Karpas-422 (cell line): Measurements from ENCODE around the gene KAZN. TPM values are rescaled to one million over a fixed set of nuclear protein-coding genes. Genes with fewer than 3 reads are reported as not detected.
A peak's percentile ranks its signal among the peaks of the same experiment; 100 is the strongest.

Experiments used
- DNase-seq: peaks from one replicate; pipeline ENCODE4 v3.0.0-alpha.2; 2015
- H2AFZ ChIP-seq: fragments of 200-600 bp; sonication (generic); 2 replicates; pipeline ENCODE4 v1.6.1; 2014; ENCODE audit warnings: antibody characterized with exemption, low read length, mixed read lengths
- H3K27ac ChIP-seq: fragments of 200-600 bp; sonication (generic); 2 replicates; pipeline ENCODE4 v1.5.1; 2014; ENCODE audit warnings: mild to moderate bottlenecking, low read length, moderate library complexity
- H3K27me3 ChIP-seq: fragments of 200-600 bp; sonication (generic); 2 replicates; pipeline ENCODE4 v1.6.1; 2014; ENCODE audit warnings: low read length, mixed read lengths
- H3K36me3 ChIP-seq: fragments of 200-600 bp; sonication (generic); 2 replicates; pipeline ENCODE4 v1.6.1; 2014; ENCODE audit warnings: low read length, mixed read lengths; ENCODE audit not compliant: insufficient read depth
- H3K4me1 ChIP-seq: fragments of 200-600 bp; sonication (generic); 2 replicates; pipeline ENCODE4 v1.6.1; 2014; ENCODE audit warnings: mild to moderate bottlenecking, low read length, mixed read lengths
- H3K4me2 ChIP-seq: fragments of 200-600 bp; sonication (generic); 2 replicates; pipeline ENCODE4 v1.6.1; 2014; ENCODE audit warnings: low read length, low read depth, mild to moderate bottlenecking; ENCODE audit not compliant: poor library complexity, severe bottlenecking
- H3K4me3 ChIP-seq: fragments of 200-600 bp; sonication (generic); 2 replicates; pipeline ENCODE4 v1.5.1; 2014; ENCODE audit warnings: mild to moderate bottlenecking, antibody characterized with exemption, low read length, mixed read lengths
- H3K79me2 ChIP-seq: fragments of 200-600 bp; sonication (generic); 2 replicates; pipeline ENCODE4 v1.6.1; 2014; ENCODE audit warnings: mild to moderate bottlenecking, low read length, mixed read lengths
- H3K9ac ChIP-seq: fragments of 200-600 bp; sonication (generic); 2 replicates; pipeline ENCODE4 v1.6.0; 2014; ENCODE audit warnings: low read length
- H3K9me2 ChIP-seq: fragments of 200-600 bp; sonication (generic), shearing (Covaris generic); replicated peaks from 2 replicates; pipeline ENCODE4 v1.6.0; 2014; ENCODE audit warnings: mild to moderate bottlenecking, low read length, moderate library complexity; ENCODE audit not compliant: insufficient read depth
- H3K9me3 ChIP-seq: fragments of 300-700, 200-600 bp; sonication (generic); 2 replicates; pipeline ENCODE4 v1.6.1; 2014; ENCODE audit warnings: low read length, mixed read lengths
- H4K20me1 ChIP-seq: fragments of 200-600 bp; sonication (generic); 2 replicates; pipeline ENCODE4 v1.6.1; 2014; ENCODE audit warnings: mild to moderate bottlenecking, antibody characterized with exemption, low read length, low read depth; ENCODE audit not compliant: insufficient read depth
- total RNA-seq: library from RNA; depleted of rRNA; stranded (reverse); fragments of >200 nt; shearing (Covaris generic); gene quantifications from 2 replicates; pipeline ENCODE4 v1.2.3, GENCODE V29; 2014; ENCODE audit warnings: low replicate concordance

The KAZN gene
- total RNA-seq, 1 experiment from 2014 or later: not detected

DNA sequence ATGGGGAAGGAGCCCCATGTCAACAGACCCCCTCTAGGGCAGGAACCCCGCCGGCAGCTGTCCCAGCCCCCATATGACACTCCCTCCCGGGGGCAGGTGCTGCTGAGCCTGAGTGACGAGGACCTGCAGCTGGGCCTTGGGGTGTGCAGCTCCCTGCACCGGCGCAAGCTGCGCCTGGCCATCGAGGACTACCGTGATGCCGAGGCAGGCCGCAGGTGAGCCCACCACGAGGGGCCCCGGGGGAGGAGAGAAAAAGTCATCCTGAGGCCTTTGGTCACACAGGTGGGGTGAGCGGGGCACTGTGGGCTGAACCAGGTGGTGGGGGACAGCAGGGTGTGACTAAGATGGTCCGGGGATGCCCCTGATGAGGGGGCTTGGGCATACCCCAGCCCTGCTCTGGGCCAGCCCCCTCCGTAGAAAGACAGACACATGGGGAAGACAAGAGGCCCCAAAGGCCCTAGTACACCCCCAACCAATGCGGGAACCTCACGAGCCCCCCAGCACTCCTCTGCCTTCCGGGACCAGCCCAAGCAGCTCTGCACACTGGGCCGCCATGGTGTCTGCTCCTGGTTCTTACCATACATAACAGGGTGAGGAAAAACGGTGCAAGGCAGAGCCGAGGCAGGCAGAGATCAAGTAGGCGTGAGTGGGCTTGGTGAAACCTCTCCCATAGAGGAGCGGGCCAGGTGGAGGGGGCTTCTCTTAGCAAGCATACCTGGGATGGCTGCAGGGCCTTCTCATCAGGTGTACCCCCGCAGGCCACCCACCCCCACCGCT is 496.4 kb downstream of the KAZN start:
- Histone ChIP-seq H3K79me2 (no peaks in the 10 kb centered on the region), H3K4me2 (peak overlapping the region; percentile 66), H3K9me3 (no peaks in the 10 kb centered on the region), H2AFZ (no peak overlapping the region), H3K9ac (peak overlapping the region; percentile 3; the same call in 1 of the 2 replicates), H3K4me1 (peaks cover 31% of the 10 kb centered on the region), H3K36me3 (no peaks in the 10 kb centered on the region), H3K9me2 (no peaks in the 10 kb centered on the region), H3K27me3 (no peaks in the 10 kb centered on the region), H4K20me1 (no peaks in the 10 kb centered on the region; the same call in 1 of the 2 replicates), H3K4me3 (no peak overlapping the region), H3K27ac (no peak overlapping the region)
- DNase-seq: no peak

DNA sequence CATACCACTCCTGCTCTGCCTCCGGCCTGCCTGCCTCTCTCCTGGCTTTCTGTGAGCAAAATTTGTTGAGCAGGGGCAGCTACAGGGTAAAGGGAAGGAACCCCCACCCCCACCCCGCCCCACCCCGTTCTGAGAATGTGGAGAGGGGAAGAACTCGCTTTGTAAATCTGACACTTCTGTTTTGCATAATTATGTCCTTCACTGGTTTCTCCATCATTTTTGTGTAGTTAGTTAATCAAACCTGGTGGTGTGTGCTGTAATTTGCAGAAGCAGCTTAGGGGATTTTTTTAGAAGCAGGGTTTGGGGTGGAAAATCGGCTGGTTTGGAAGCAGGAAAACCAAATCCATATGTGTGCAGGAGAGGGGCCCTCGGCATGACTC is 497.0 kb downstream of the KAZN start:
- H3K9me3 ChIP-seq: no peaks in the 10 kb centered on the region
- no peaks in the 10 kb centered on the region for H3K9me2 ChIP-seq
- peak overlapping the region; percentile 36; the same call in 1 of the 2 replicates for H3K9ac ChIP-seq
- H3K27ac ChIP-seq: no peak overlapping the region
- no peaks in the 10 kb centered on the region for H3K36me3 ChIP-seq
- no peaks in the 10 kb centered on the region; the same call in 1 of the 2 replicates for H4K20me1 ChIP-seq
- peak overlapping the region; percentile 48; the same call in 1 of the 2 replicates for H3K4me3 ChIP-seq
- H3K4me1 ChIP-seq: peaks cover 26% of the 10 kb centered on the region
- DNase-seq: peak; percentile 70
- no peak overlapping the region for H2AFZ ChIP-seq
- no peaks in the 10 kb centered on the region for H3K79me2 ChIP-seq
- H3K4me2 ChIP-seq: peak overlapping the region; percentile 66
- no peaks in the 10 kb centered on the region for H3K27me3 ChIP-seq

DNA sequence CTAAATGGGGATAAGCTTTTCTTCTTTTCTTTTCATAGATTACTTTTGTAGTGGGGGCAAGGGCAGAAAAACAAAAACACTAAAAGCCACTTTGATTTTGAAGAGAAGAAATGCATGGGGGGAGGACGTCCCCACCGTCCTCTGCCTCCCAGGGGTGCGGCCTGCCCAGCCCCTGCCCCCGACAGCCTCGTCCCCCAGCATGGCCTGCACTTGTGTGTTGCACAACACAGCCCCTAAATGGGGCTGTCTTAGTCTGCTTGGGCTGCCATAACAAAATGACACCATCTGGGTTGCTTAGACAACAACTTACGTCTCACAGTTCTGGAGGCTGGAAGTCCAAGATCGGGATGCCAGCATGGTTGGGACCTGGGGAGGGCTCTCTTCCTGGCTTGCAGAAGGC is 497.8 kb downstream of the KAZN start:
- H3K9ac ChIP-seq: no peak overlapping the region
- H3K79me2 ChIP-seq: no peaks in the 10 kb centered on the region
- H3K27ac ChIP-seq: no peak overlapping the region
- H2AFZ ChIP-seq: no peak overlapping the region
- no peaks in the 10 kb centered on the region; the same call in 1 of the 2 replicates for H4K20me1 ChIP-seq
- H3K27me3 ChIP-seq: no peaks in the 10 kb centered on the region
- H3K4me2 ChIP-seq: peak overlapping the region; percentile 66
- no peaks in the 10 kb centered on the region for H3K9me2 ChIP-seq
- no peak overlapping the region for H3K4me3 ChIP-seq
- no peaks in the 10 kb centered on the region for H3K36me3 ChIP-seq
- peaks cover 20% of the 10 kb centered on the region for H3K4me1 ChIP-seq
- no peaks in the 10 kb centered on the region for H3K9me3 ChIP-seq
- no peak for DNase-seq

DNA sequence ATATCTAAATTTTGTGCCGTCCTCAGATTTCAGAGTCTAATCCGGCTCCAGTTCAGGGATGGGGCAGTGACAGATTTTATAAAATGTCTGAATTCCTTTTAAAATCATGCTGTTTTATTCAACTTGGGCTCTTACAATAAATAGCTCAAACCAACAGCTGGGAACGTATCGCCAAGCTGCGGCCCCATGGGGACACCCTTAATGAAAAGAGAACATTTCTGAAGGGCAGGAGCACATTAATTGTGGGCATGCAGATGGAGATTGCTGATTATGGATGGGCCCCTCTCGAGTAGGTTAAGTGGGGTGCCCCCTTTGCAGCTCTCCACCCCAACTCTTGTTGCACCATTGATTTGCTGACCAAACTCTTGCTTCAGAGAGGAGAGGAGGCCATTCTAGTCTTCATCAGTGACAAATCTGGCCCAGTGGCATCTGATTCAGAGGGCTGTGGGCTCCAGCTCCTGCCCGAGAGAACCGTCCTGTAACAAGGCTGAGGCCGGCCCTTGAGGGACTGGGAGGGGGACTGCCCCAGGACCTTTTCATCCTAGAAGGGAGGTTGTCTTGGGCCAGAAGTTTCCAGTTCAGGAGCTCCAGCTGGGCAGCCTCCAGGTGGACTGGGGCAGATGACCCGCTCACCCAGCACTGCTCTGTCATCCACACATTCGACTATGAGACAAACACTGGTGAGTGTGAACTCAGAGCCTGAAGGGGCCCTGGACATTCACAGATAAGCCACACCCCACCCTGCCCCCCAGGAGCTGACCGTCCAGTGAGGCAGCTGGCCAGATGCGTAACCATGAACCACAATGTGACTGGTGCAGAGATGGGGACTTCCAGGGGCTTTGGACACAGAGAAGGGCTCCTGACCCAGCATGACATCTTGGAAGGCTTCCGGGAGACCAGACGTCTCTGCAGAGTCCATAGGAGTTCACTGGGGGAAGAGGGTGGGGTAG is 500.0 kb downstream of the KAZN start:
- H3K9me3 ChIP-seq: no peaks in the 10 kb centered on the region
- H4K20me1 ChIP-seq: no peaks in the 10 kb centered on the region; the same call in 1 of the 2 replicates
- H3K4me3 ChIP-seq: no peak overlapping the region
- no peak overlapping the region for H3K27ac ChIP-seq
- H3K27me3 ChIP-seq: no peaks in the 10 kb centered on the region
- no peaks in the 10 kb centered on the region for H3K9me2 ChIP-seq
- no peak overlapping the region for H3K4me2 ChIP-seq
- H3K9ac ChIP-seq: no peak overlapping the region
- DNase-seq: no peak
- no peaks in the 10 kb centered on the region for H3K79me2 ChIP-seq
- peaks cover 20% of the 10 kb centered on the region for H3K4me1 ChIP-seq
- H2AFZ ChIP-seq: no peak overlapping the region
- no peaks in the 10 kb centered on the region for H3K36me3 ChIP-seq

DNA sequence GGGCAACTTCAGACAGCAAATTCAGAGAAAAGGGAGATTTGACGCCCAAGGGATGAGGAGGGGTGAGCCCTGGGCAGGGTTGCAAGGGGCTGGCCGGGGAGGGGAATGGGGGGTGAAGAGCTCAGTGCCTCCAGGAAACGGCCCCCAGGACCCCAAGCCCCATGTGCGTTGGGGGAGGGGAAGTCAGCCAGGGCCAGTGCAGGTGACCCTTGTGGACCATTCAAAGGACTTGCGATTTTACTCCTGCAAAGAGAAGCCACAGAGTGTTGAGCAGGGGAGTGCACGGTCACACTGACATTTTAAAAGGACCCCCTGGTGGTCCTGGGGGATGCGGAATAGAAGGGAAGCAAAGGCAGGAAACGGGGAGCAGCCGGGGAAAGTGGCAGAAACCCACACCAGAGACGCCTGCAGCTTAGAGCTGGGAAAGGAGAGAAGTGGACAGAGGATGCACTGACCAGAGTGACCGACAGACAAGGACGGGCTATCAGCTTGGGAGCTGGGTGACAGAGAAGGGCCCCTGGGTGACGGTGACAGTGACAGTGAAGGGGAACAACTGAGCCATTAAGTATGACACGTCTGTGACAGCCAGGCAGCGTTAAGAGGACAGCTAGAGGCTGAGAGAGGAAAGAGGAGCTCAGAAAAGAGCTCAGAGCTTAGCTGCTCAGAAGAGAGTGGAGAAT is 501.1 kb downstream of the KAZN start:
- Histone ChIP-seq H3K9ac (no peak overlapping the region), H3K9me3 (no peaks in the 10 kb centered on the region), H3K79me2 (no peaks in the 10 kb centered on the region), H3K27me3 (no peaks in the 10 kb centered on the region; the same call in 1 of the 2 replicates), H3K36me3 (no peaks in the 10 kb centered on the region), H3K4me3 (no peak overlapping the region), H3K4me2 (no peak overlapping the region), H3K4me1 (peaks cover 19% of the 10 kb centered on the region), H3K27ac (no peak overlapping the region), H4K20me1 (no peaks in the 10 kb centered on the region; the same call in 1 of the 2 replicates), H2AFZ (no peak overlapping the region), H3K9me2 (no peaks in the 10 kb centered on the region)
- DNase-seq: no peak

DNA sequence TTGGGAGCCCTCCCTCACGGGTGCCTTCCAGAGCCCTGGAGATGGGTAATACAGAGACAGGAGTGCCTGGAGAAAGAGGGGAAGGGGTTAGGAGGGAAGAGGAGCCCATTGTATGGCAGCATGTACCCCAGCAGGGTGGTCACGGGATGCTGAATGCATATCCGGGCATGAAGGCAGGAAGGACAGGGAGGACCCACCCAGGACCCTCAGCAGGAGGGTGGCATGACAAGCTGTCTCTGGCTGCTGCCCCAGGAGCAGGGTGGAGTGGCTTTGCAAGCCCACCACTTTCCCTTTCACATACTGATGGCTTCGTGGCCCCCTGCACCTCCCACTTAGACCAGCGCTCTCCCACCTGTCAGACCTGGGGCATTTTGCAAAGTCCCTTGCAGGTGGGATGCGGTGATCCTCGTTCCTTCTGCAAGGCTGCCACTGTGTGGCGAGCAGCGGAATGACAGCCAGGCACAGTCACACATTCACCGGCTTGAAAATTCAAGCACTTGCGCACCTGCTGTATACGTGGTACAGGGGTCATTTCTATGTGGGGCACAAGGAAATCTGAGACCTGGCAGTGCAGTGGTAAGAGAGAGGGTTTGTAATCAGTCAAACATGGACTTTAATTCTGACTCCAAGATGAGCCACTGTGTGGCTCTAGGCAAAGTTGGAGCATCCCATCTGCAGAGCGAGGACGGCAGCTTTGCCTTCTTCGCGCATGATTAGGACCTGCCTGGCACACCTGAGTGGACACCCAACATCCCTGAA is 501.8 kb downstream of the KAZN start:
- Histone ChIP-seq H3K4me2 (no peak overlapping the region), H2AFZ (no peak overlapping the region)
- DNase-seq: peak; percentile 79

DNA sequence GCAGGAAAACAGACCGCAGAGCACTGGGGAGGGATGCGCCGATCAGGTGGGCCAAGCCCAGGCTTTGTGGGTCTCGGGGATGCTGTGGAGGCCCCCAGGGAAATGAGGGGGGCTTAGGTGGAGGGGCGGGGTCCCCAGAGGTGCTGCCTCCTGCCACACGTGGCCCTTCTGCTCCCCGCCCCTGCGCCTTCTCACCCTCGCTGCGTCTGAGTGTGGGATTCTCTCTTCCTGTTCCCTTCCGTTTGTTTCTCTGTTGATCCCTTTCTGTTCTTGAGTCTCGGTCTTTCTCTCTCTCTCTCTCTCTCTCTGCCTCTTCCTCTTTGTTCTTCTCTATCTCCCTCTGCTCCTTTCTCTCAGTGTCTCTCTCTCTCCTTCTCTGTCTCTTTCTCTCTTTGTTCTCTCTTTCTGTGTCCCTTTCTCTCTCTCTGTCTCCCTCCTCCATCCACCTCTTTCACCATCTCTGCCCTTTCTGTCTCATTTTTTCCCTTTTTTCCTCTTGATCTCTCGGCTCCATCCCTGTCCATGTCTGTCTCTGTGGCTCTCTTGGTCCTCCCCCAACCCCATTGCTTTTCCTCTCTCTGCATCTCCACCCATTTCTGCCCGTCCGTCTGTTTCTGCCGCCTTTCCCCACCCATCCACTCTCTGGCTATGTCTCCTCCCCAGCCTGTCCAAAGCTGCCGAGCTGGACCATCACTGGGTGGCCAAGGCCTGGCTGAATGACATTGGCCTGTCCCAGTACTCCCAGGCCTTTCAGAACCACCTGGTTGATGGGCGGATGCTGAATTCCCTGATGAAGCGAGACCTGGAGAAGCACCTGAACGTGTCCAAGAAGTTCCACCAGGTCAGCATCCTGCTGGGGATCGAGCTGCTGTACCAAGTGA is 502.6 kb downstream of the KAZN start:
- no peak overlapping the region for H3K4me3 ChIP-seq
- no peak for DNase-seq
- H3K9me3 ChIP-seq: no peaks in the 10 kb centered on the region
- H3K36me3 ChIP-seq: no peaks in the 10 kb centered on the region
- no peak overlapping the region for H3K27ac ChIP-seq
- peaks cover 4% of the 10 kb centered on the region for H3K4me1 ChIP-seq
- no peak overlapping the region for H3K9ac ChIP-seq
- H4K20me1 ChIP-seq: no peaks in the 10 kb centered on the region
- no peaks in the 10 kb centered on the region for H3K79me2 ChIP-seq
- H3K4me2 ChIP-seq: no peak overlapping the region
- no peaks in the 10 kb centered on the region for H3K9me2 ChIP-seq
- H2AFZ ChIP-seq: no peak overlapping the region
- H3K27me3 ChIP-seq: no peaks in the 10 kb centered on the region; the same call in 1 of the 2 replicates

More for the DNA sequence above, 501.8 kb downstream of the KAZN start:
- Histone ChIP-seq H3K9me2 (no peaks in the 10 kb centered on the region), H3K9me3 (no peaks in the 10 kb centered on the region), H3K4me3 (no peak overlapping the region), H3K36me3 (no peaks in the 10 kb centered on the region), H3K27me3 (no peaks in the 10 kb centered on the region; the same call in 1 of the 2 replicates), H3K4me1 (peaks cover 12% of the 10 kb centered on the region), H3K79me2 (no peaks in the 10 kb centered on the region), H3K27ac (no peak overlapping the region), H4K20me1 (no peaks in the 10 kb centered on the region), H3K9ac (no peak overlapping the region)
